NCI-H446 (cell line): ENCODE data around the gene CDC42EP3.
A peak's percentile ranks its signal among the peaks of the same experiment; 100 is the strongest.

Experiments used
- DNase-seq, 2 experiments: peaks; one replicate each; lab custom pipeline; 2025; lab: John Stamatoyannopoulos, UW

CDC42EP3 gene

GRCh38 chr2:37618326-37618725 lies 53.1 kb downstream of the CDC42EP3 start:
- no peak for DNase-seq

GRCh38 chr2:37617119-37617892 lies 54.1 kb downstream of the CDC42EP3 start:
- DNase-seq, result no peak

- no peak for DNase-seq
Measured at GRCh38 chr2:37616677-37617005, 54.8 kb downstream of the CDC42EP3 start.

GRCh38 chr2:37615804-37616676 lies 55.4 kb downstream of the CDC42EP3 start:
- DNase-seq, result no peak

GRCh38 chr2:37614061-37614738 lies 57.2 kb downstream of the CDC42EP3 start:
- no peak for DNase-seq

GRCh38 chr2:37612382-37612781 lies 59.1 kb downstream of the CDC42EP3 start:
- no peak for DNase-seq

GRCh38 chr2:37610638-37611289 lies 60.7 kb downstream of the CDC42EP3 start:
- peak in 1 of 2 experiments; percentile 62 for DNase-seq

GRCh38 chr2:37609782-37610181 lies 61.7 kb downstream of the CDC42EP3 start:
- no peak for DNase-seq

- DNase-seq, result no peak
Measured at GRCh38 chr2:37604716-37605115, 66.7 kb downstream of the CDC42EP3 start.

- no peak for DNase-seq
Measured at GRCh38 chr2:37602702-37603101, 68.7 kb downstream of the CDC42EP3 start.

- no peak for DNase-seq
Measured at GRCh38 chr2:37602040-37602439, 69.4 kb downstream of the CDC42EP3 start.

GRCh38 chr2:37601569-37601968 lies 69.9 kb downstream of the CDC42EP3 start:
- no peak for DNase-seq

GRCh38 chr2:37600735-37601134 lies 70.7 kb downstream of the CDC42EP3 start:
- DNase-seq, result no peak

- DNase-seq, result no peak
Measured at GRCh38 chr2:37599688-37600525, 71.5 kb downstream of the CDC42EP3 start.

- DNase-seq, result no peak
Measured at GRCh38 chr2:37593694-37594093, 77.7 kb downstream of the CDC42EP3 start.

- DNase-seq, result no peak
Measured at GRCh38 chr2:37593024-37593423, 78.4 kb downstream of the CDC42EP3 start.
